ENCODE results near the gene VAPA.

Gene VAPA

GRCh38 chr18:9996094-9996493 lies 82.3 kb downstream of the VAPA start:
- no peak for DNase-seq (ENCODE audit: low read depth in 2 of 3, low spot score in 1 of 3)

DNA sequence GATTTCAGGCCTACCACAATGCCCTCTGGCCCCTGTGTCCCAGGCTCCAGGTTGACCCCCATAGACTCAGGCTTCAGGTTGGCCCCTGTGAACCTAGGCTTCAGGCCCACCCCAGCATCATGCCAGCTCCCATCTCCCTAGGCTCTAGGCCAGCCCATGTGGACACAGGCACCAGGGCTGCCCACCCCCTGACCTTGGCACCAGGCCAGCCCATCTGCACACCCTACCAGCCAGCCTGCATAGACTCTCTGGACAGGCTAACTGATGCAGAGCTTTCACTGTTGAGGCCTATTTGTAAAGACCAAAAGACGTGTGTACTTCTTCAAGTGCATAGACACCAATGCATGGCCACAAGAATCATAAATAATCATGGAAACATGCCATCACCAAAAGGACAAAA lies 83.9 kb downstream of the VAPA start:
- no peak for DNase-seq (ENCODE audit: low read depth in 2 of 3, low spot score in 1 of 3)

GRCh38 chr18:9998330-9998729 lies 84.5 kb downstream of the VAPA start:
- no peak for DNase-seq (ENCODE audit: low read depth in 2 of 3, low spot score in 1 of 3)

GRCh38 chr18:10002280-10002679 lies 88.5 kb downstream of the VAPA start:
- no peak for DNase-seq (ENCODE audit: low read depth in 2 of 3, low spot score in 1 of 3)

- DNase-seq (ENCODE audit: low read depth in 2 of 3, low spot score in 1 of 3): no peak
Measured at GRCh38 chr18:10003281-10003680, 89.5 kb downstream of the VAPA start.

DNA sequence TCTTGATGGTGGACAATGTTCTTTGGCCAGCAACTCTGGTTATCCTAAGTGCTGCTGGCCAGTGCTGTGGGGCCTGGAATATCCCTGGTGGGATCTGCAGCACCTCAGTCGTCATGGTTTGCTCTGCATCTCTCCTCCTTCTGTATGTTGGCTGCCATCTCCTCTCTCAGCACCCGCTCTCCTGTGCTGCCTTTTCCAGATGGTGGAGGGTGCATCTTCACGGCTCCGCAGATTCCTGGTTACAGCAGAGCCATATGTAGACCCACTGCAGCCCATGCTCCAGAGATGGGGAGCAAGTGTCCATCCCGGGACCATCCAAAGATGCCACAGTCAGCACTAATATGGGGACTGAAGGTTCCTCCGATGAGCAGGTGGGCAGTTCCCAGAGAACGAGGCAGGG lies 90.0 kb downstream of the VAPA start:
- DNase-seq (ENCODE audit: low read depth in 2 of 3, low spot score in 1 of 3): no peak

GRCh38 chr18:10006311-10006893 lies 92.6 kb downstream of the VAPA start:
- no peak for DNase-seq (ENCODE audit: low read depth in 2 of 3, low spot score in 1 of 3)

DNA sequence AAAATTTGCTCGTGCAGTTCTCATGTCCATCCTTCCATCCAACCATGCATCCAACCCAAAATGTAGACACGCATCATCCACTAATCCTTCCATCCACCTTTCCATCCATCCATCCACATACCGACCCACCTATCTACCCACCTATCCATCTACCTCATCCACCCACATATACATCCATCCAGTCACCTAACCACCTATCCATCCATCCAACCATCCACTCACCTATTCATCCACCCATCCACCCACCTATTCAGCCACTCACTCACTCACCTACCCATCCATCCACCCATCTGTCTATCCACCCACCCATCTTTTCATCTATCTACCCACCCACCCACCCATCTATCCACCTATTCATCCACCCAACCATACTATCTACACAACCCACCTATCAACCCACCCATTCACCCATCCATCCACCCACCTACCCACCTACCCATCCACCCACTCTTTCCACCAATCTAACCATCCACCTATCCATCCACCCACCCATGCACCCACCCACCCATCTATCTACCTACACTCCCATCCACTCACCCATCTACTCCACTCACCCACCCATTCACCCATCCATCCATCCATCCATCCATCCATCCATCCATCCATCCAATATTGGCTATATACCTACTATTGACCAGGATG lies 94.3 kb downstream of the VAPA start:
- no peak for DNase-seq (ENCODE audit: low read depth in 2 of 3, low spot score in 1 of 3)
